IMR-90 (cell line): ENCODE data around the gene BDNF. TPM values are rescaled to one million over a fixed set of nuclear protein-coding genes. Genes with fewer than 3 reads are reported as not detected.
"Not testable (repeated sequence)": the region's sequence is repeated elsewhere in the genome, so short reads cannot be mapped to it uniquely, and the experiment has no call there.

ENCODE experiments used
- ATAC-seq: fragments of 200-7000 bp; cut with Tn5 transposase; 2 replicates; pipeline ENCODE4 v1.9.1; 2020; ENCODE audit warnings: low read depth, mild to moderate bottlenecking, moderate library complexity
- BruUV-seq: library from RNA; stranded (reverse); fragments of 400-500 nt; replicated peaks from 2 replicates; lab custom pipeline; 2021; lab: Mats Ljungman, UMichigan
- CTCF ChIA-PET: fragments of 300-600 bp; formaldehyde crosslinking; extraction: SDS; loops from one replicate; lab custom pipeline; 2021; ENCODE audit warnings: antibody characterized with exemption; lab: Yijun Ruan, JAX
- POLR2A ChIA-PET: fragments of 300-600 bp; sonication (Branson Sonifier 250); formaldehyde crosslinking; loops from one replicate; lab custom pipeline; 2022; ENCODE audit warnings: antibody characterized with exemption; ENCODE audit not compliant: unreplicated experiment; lab: Charles Lee
- DNase-seq: peaks from one replicate; pipeline ENCODE4 v3.0.0; 2013
- H2AFZ ChIP-seq: replicated peaks from 2 replicates; pipeline ENCODE3; 2013; ENCODE audit warnings: low read length, mild to moderate bottlenecking; ENCODE audit not compliant: poor library complexity
- H2AK5ac ChIP-seq: 2 replicates; pipeline ENCODE4 v1.6.1; 2013; ENCODE audit warnings: low read depth, low read length, inconsistent platforms
- H2AK9ac ChIP-seq: replicated peaks from 2 replicates; pipeline ENCODE3; 2013; ENCODE audit warnings: mild to moderate bottlenecking, low read depth, low read length, moderate library complexity; ENCODE audit not compliant: poor library complexity
- H2BK120ac ChIP-seq: 2 replicates; pipeline ENCODE4 v1.6.1; 2013; ENCODE audit warnings: low read depth, low read length, inconsistent platforms
- H2BK15ac ChIP-seq: 3 replicates; pipeline ENCODE4 v1.6.1; 2013; ENCODE audit warnings: low read depth, low read length, inconsistent platforms
- H2BK20ac ChIP-seq: 2 replicates; pipeline ENCODE4 v1.6.1; 2013; ENCODE audit warnings: low read depth, mild to moderate bottlenecking, inconsistent platforms, low read length, moderate library complexity
- H2BK5ac ChIP-seq: 2 replicates; pipeline ENCODE4 v1.6.1; 2013; ENCODE audit warnings: mild to moderate bottlenecking, low read depth, low read length, inconsistent platforms; ENCODE audit not compliant: poor library complexity, severe bottlenecking
- H3K14ac ChIP-seq: replicated peaks from 2 replicates; pipeline ENCODE4 v1.6.1; 2013; ENCODE audit warnings: low read depth, low read length, inconsistent platforms
- H3K18ac ChIP-seq: 2 replicates; pipeline ENCODE4 v1.6.1; 2013; ENCODE audit warnings: low read depth, low read length, control low read depth
- H3K23ac ChIP-seq: 2 replicates; pipeline ENCODE4 v1.6.1; 2013; ENCODE audit warnings: low read depth, low read length, inconsistent platforms
- H3K27ac ChIP-seq: 2 replicates; pipeline ENCODE4 v1.5.1; 2013; ENCODE audit warnings: mild to moderate bottlenecking, control low read depth, low read length; ENCODE audit not compliant: insufficient read depth
- H3K27me3 ChIP-seq: 2 replicates; pipeline ENCODE4 v1.6.1; 2013; ENCODE audit warnings: low read length; ENCODE audit not compliant: control insufficient read depth, insufficient read depth
- H3K36me3 ChIP-seq: 2 replicates; pipeline ENCODE4 v1.6.1; 2013; ENCODE audit warnings: low read length, mixed read lengths; ENCODE audit not compliant: control insufficient read depth, insufficient read depth
- H3K4ac ChIP-seq: 2 replicates; pipeline ENCODE4 v1.6.1; 2013; ENCODE audit warnings: low read depth, low read length, inconsistent platforms
- H3K4me1 ChIP-seq: 2 replicates; pipeline ENCODE4 v1.6.1; 2013; ENCODE audit warnings: low read length, mixed read lengths; ENCODE audit not compliant: control insufficient read depth, insufficient read depth
- H3K4me2 ChIP-seq: 2 replicates; pipeline ENCODE4 v1.6.1; 2013; ENCODE audit warnings: low read depth, mild to moderate bottlenecking, control low read depth, low read length, moderate library complexity
- H3K4me3 ChIP-seq: 2 replicates; pipeline ENCODE4 v1.5.1; 2013; ENCODE audit warnings: low read depth, mild to moderate bottlenecking, control low read depth, low read length, moderate library complexity; ENCODE audit not compliant: insufficient read depth
- H3K56ac ChIP-seq: 2 replicates; pipeline ENCODE4 v1.6.1; 2013; ENCODE audit warnings: low read length, inconsistent platforms; ENCODE audit not compliant: insufficient read depth; ENCODE audit errors: extremely low read depth
- H3K79me1 ChIP-seq, 2 experiments: 2 replicates each; pipeline ENCODE4 v1.6.1; 2013; ENCODE audit warnings: low read length in 2 of 2, inconsistent platforms in 1 of 2, low read depth in 1 of 2
- H3K9ac ChIP-seq: 2 replicates; pipeline ENCODE4 v1.6.1; 2013; ENCODE audit warnings: low read depth, low read length, control low read depth
- H3K9me1 ChIP-seq: 2 replicates; pipeline ENCODE4 v1.6.1; 2013; ENCODE audit warnings: low read length, inconsistent platforms; ENCODE audit not compliant: insufficient read depth
- H3K9me3 ChIP-seq: 2 replicates; pipeline ENCODE4 v1.6.1; 2013; ENCODE audit warnings: low read length; ENCODE audit not compliant: control insufficient read depth, insufficient read depth
- H4K20me1 ChIP-seq: 2 replicates; pipeline ENCODE4 v1.6.1; 2013; ENCODE audit warnings: low read length, inconsistent platforms; ENCODE audit not compliant: insufficient read depth
- H4K5ac ChIP-seq: 2 replicates; pipeline ENCODE4 v1.6.1; 2013; ENCODE audit warnings: mild to moderate bottlenecking, low read depth, low read length, control low read depth
- H4K8ac ChIP-seq, 2 experiments: 2 replicates each; pipeline ENCODE4 v1.6.1; 2013; ENCODE audit warnings: low read depth in 2 of 2, low read length in 2 of 2, control low read depth in 1 of 2, inconsistent platforms in 1 of 2
- H4K91ac ChIP-seq: 2 replicates; pipeline ENCODE4 v1.6.1; 2013; ENCODE audit warnings: low read depth, low read length, inconsistent platforms; ENCODE audit not compliant: insufficient read depth
- WGBS, 2 experiments: methylation state at CpG; one replicate each; pipeline versions ENCODE4 v1.1.5 to v1.1.7; 2013; ENCODE audit warnings: missing lambda C conversion rate in 2 of 2; ENCODE audit not compliant: insufficient read length in 1 of 2; ENCODE audit errors: extremely low coverage in 2 of 2; 5-methylcytosine and 5-hydroxymethylcytosine counted together
- dilution Hi-C: fragments of 300-500 bp; cut with HindIII; formaldehyde crosslinking; loops from one replicate; pipeline ENCODE4 v1.14.3; 2018; ENCODE audit warnings: low sequenced_read_pairs; ENCODE audit not compliant: unreplicated experiment
- in situ Hi-C: fragments of 300-500 bp; cut with MboI; formaldehyde crosslinking; loops from 3 replicates; pipeline ENCODE4 v1.14.3; 2019; ENCODE audit warnings: low sequenced_read_pairs, inconsistent platforms, mixed read lengths
- intact Hi-C: fragments of 100-400 bp; cut with micrococcal nuclease; formaldehyde crosslinking; loops from 2 replicates; pipeline ENCODE4 v1.10.0; 2022
- polyA plus RNA-seq, 3 experiments: library from polyadenylated mRNA; depleted of rRNA; stranded (reverse); fragments of >200 nt; gene quantifications; 2 replicates each; pipeline ENCODE4 v1.2.3, GENCODE V29; 2012; ENCODE audit warnings: low replicate concordance in 1 of 3
- total RNA-seq: library from RNA; depleted of rRNA; stranded (reverse); fragments of >200 nt; gene quantifications from 2 replicates; pipeline ENCODE4 v1.2.3, GENCODE V29; 2012

BDNF gene
- total and polyA plus RNA-seq, 2 of the 4 experiments (the other 2 are of a cell fraction) = 94.8 to 152 TPM

- H3K14ac ChIP-seq, H3K27ac ChIP-seq, H3K4ac ChIP-seq, H2BK15ac ChIP-seq, H4K5ac ChIP-seq, ATAC-seq, H3K79me1 ChIP-seq, H3K36me3 ChIP-seq, H2BK120ac ChIP-seq, H3K9ac ChIP-seq, H2BK5ac ChIP-seq, H3K9me1 ChIP-seq, H3K23ac ChIP-seq, CTCF ChIA-PET, H3K4me2 ChIP-seq, H3K4me3 ChIP-seq, H3K9me3 ChIP-seq, H2AK5ac ChIP-seq, BruUV-seq, H3K27me3 ChIP-seq, H4K8ac ChIP-seq, POLR2A ChIA-PET, H3K18ac ChIP-seq, in situ Hi-C loops, H2AFZ ChIP-seq, H4K91ac ChIP-seq, DNase-seq, H3K4me1 ChIP-seq, H2AK9ac ChIP-seq, H3K56ac ChIP-seq, dilution Hi-C loops, H4K20me1 ChIP-seq, intact Hi-C loops, H2BK20ac ChIP-seq: not testable (repeated sequence)
- no CpG with 5 or more reads among the region's 5 CpGs for WGBS, 2 experiments
These were observed 71.2 kb downstream of the BDNF start for GRCh38 chr11:27629023-27629422.
